T-helper 22 cell (primary cell): ENCODE measurements around the gene FPR1.
"Not testable (repeated sequence)": the region's sequence is repeated elsewhere in the genome, so short reads cannot be mapped to it uniquely, and the experiment has no call there.

ENCODE experiments used
- DNase-seq: peaks from one replicate; pipeline ENCODE4 v3.0.0-alpha.2; 2020; ENCODE audit warnings: low read depth

The FPR1 gene

GRCh38 chr19:51779703-51780102 is 28.0 kb upstream of the FPR1 start:
- DNase-seq, result no peak

DNA sequence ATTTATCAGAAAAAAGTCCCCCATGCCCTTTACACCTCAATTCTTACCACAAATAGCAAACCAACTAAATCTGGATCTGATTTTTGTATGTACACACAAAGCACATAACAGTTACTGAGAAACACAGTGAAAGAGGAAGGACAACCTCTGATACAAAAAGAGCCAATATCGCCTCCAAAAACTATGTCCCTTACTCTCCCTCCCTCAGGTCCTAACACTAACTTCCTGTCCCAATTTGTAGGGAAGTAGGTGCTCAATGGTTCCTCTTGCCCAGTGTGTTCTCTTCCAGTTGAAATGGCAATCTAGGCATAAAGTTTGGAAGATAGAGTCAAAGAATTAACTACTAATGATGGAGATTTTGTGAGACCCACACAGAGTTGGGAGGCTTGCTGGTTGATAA is 27.5 kb upstream of the FPR1 start:
- DNase-seq, result no peak

DNA sequence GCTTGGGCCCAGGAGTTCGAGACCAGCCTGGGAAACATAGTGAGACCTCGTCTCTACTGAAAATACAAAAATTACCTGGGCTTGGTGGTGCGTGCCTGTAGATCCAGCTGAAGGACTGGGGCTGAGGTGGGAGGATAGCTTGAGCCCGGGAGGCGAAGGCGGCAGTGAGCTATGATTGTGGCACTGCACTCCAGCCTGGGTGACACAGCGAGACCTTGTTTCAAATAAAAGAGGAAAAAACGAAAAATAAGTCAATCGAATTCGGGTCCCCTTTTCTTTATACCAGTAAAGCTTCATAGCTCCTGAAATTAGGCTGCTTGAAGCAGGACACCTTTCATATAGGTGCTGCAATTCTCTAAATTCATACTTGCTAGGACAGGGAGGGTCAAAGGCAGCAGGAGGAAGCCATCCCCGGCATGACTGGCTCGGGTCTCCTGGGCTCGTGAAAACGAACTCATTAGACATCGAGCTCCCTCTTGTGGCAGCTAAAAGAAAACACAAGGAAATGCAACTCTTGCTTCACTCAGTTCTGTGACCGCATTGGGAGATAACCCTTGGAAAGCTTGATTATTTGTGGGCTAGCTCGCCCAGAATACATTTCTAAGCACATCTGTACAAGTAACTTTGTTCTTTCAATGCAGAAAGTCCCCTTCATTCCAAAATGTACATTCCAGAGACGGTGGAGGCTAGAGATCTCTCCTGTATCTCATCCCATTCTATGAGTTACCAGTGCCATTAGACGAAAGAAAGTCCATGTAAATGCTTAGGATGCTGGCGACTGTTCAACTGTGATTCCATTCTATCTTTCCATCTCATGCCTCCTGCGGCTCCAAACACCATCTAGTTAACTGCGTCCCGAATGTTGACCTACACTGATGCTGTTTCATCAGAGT is 26.1 kb upstream of the FPR1 start:
- DNase-seq, result no peak

DNA sequence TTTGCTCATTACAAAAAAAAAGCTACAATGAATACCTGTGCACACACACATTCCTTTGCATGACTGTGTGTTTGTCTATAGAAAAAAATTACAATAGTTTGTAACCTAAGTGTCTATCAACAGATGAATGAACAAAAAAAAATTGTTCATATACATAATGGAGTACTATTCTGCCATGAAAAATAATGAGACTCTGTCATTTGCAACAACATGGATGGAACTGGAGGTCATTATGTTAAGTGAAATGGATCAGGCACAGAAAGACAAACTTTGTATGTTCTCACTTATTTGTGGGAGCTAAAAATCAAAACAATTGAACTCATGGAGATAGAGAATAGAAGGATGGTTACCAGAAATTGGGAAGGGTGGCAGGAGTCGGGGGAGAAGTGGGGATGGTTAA is 24.9 kb upstream of the FPR1 start:
- DNase-seq, result not testable (repeated sequence)

DNA sequence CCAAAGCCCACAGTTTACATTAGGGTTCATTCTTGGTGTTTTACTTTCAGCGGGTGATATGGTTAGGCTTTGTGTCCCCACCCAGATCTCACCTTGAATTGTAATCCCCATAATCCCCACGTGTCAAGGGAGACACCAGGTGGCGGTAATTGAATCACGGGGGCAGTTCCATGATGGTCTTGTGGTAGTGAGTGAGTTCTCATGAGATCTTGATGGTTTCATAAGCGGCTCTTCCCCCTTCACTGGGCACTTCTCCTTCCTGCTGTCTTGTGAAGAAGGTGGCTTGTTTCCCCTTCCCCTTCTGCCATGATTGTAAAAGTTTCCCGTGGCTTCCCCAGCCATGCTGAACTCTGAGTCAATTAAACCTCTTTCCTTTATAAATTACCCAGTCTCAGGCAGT is 21.3 kb upstream of the FPR1 start:
- DNase-seq, result no peak

- no peak for DNase-seq
Observed at GRCh38 chr19:51771376-51772130, 19.9 kb upstream of the FPR1 start.

DNA sequence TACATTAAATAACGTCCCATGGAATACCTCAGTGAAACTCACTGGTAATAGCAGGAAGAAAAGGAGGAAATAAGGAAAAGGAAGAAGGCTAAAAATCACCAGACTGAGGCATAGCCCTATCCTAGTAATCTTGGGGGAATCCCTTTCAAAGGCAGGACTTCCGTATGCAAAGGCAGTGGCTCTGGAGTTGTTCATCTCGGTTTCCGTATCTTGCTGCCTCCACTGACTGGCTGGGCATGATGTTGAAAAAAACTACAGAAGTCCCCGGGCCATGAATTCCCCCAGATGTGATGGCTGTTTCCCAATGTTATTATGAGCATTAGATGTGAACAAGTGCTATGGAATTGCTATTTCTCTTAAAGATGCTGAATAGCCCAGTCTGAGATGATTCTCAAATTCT is 14.8 kb upstream of the FPR1 start:
- no peak for DNase-seq

DNA sequence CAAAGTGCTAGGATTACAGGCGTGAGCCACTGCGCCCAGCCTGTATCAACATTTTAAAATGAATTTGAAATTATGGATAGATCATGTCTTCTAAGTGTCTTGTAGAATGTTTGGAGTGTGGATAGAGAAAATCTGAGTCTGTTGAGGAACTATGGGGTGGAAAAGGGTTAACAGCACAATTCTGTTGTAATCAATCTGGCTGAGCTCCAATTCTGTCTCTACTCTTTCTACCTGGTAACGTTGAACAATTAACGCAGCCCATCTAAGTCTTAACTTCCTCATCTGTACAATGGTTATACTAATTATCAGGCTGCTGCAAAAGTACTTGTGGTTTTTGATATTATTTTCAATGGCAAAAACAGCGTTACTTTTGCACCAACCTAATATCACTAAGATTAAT is 13.4 kb upstream of the FPR1 start:
- no peak for DNase-seq

DNA sequence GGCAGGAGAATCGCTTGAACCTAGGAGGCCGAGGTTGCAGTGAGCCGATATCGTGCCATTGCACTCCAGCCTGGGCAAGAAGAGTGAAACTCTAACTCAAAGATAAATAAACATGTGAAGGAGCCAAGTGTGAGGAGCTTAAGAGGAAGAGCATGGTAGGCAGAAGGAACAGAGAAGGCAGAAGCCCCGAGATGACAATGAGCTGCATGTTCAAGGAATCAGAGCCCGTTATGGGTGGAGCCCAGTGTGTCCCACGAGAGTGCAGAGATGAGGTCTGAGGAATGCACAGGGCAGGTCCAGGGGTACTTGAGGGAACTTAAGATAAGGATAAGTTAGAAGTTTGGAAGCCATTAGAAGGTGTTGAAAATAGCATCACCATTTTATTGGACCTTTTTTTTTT is 10.0 kb upstream of the FPR1 start:
- no peak for DNase-seq

GRCh38 chr19:51760697-51761356 is 9.1 kb upstream of the FPR1 start, which contains the start of gene FPR2:
FPR2 (plus strand) TSS chr19:51761180; CDS start chr19:51768659, 7,479 bp downstream.
- no peak for DNase-seq

GRCh38 chr19:51755571-51755970 is 3.9 kb upstream of the FPR1 start:
- no peak for DNase-seq

DNA sequence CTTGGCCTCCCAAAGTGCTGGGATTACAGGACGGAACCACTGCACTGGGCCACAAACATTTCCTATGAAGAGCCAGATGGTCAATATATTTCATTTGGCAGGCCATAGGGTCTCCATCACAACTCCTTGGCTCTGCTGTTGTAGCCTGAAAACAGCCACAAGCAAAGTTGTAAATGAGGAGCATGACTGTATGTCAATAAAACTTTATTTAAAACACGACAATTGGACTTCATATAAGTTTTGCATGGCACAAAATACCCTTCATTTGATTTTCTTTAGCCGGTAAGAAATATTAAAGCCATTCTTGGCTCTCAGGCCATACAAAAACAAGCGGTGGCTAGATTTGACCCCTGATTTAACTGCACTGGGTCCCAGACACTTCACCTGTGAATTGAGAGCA is 3.1 kb upstream of the FPR1 start:
- no peak for DNase-seq

GRCh38 chr19:51754109-51754508 is 2.4 kb upstream of the FPR1 start:
- no peak for DNase-seq

DNA sequence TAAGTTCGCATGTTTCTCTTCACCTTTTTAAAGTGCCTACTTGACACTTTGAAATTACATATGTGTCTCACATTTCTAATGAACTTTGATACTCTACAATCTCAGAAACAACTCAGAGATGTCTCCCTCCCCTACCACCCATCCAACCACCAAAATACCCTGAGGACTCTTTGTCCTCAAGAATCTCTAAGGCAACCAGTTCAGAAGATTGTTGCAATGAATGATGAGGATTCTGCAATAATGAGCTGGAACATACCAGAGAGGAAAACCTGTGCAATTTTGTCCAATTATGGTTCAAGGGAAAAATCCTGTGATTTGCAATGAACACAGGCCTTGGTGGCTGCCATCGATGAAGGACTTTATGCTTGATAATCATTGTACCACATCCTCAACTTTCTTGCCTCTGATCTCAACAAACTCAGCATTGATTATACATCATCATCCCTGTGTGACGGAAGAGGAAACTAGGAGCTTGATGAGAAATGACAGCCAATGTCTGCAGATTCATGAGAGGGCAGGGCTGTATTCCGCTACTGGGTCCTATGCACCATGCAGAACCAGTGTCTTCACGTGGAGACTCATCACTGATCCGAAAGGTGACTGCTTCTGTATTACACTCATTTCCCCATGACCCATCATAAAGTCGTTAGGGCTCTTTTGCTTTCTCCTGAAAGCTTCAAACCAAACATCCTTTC is 1.1 kb downstream of the FPR1 start:
- no peak for DNase-seq

- no peak for DNase-seq
Observed at GRCh38 chr19:51749979-51750378, 1.7 kb downstream of the FPR1 start.

DNA sequence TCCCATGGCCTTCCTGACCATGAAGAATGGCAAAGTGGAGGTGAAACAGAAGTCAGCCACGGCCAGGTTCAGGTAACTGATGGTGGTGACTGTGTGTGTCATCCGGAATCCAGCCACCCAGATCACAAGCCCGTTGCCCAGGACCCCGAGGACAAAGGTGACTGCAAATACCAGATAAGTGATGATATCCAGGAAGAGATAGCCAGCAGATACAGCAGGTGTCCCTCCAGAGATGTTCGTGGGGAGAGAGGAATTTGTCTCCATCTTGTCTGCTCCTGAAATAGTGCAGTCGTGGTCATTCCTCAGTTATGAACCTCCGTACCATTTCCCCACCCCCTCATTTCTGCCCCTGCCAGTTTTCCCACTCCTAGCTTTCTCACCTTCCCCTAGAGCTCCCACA is 4.9 kb downstream of the FPR1 start:
- no peak for DNase-seq

DNA sequence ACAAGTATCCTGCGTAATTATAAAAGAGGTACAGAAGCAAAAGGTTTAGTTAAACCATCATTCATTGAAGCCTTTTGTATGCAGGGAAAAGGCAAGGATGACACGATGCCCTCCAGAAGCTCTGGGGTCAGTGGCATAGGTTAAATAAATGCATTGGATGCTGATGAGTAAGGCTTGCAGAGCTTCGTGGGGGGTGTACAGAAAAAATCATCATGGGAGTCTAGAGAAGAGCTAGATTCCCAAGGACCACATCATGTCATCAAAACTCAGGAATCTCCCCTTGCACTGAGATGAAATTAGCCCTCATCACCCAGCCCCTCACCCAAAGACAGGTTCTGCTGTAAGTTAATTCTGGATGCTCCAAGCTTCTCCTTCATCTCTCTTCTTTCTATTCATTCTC is 8.3 kb downstream of the FPR1 start:
- DNase-seq, result no peak

DNA sequence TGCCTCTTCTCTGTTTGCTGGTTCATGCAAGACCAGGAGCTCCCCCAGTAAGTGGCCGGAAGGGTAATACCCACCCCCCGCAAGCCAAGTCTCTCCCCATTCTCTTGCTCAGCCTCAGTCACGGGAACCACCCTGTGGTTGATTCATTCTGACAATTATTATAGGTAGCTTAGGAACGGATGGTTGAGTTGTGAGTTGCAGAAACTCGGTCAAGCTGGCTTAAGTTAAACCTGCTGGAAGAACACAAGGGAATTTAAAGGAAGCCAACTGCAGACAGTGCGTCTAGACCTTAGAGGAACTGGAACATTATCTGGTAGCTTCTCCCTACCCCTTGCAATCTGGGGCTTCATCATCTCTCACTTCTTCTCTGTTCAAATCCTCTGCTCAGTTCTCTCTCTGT is 8.9 kb downstream of the FPR1 start:
- no peak for DNase-seq

DNA sequence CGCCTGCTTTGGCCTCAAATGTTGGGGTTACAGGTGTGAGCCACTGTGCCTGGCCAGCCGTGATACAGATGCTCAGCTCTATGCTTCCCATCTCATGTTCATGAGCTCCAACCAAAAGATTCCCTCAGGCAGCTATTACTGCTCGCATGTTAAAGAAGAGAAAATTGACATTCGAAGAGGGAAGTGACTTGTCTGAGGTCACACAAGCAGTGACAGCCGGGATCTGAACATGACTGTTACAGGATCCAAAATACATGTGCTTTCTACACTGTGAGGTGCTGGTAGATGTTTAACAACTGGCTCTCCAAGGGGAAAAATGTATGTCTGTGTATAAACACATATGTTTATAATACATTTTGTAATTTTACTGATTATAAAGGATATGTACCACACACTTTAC is 11.3 kb downstream of the FPR1 start:
- no peak for DNase-seq

DNA sequence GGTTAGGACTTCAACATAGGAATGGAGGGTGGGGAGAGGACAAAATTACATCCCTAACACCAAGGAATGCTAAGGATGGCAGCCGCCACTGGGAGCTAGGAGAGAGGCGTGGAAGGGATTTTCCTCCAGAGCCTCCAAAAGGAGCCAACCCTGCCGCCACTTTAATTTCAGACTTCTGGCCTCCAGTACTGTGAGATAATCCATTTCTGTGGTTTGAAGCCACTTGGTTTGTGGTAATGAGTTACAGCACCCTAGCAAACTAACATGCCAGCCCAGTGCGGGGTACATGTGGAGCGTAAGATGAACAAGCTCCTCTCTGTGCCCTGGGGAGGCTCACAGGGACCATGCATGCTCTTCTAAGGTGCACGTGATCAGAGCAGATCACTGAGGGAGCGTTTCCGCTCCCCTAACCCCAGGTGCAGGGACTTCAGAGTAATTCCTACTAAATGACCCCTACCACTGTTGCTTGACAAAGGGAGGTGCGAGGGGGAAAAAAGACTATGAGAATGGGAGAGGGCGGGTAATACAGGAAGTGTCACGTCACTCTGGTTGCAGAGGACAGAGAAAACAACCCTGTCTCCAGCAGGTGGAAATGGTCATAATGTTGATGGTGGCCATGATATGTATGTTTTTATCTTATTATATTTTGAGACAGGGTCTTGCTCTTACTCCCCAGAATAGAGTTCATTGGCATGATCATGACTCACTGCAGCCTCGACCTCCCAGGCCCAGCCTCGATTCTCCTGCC is 12.0 kb downstream of the FPR1 start:
- DNase-seq, result no peak

- not testable (repeated sequence) for DNase-seq
Observed at GRCh38 chr19:51738523-51738922, 13.2 kb downstream of the FPR1 start.
